ENCODE results near the gene NMS. TPM values are rescaled to one million over a fixed set of nuclear protein-coding genes. Genes with fewer than 3 reads are reported as not detected.

NMS gene, protein sequence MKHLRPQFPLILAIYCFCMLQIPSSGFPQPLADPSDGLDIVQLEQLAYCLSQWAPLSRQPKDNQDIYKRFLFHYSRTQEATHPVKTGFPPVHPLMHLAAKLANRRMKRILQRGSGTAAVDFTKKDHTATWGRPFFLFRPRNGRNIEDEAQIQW
- total RNA-seq = not detected

DNA sequence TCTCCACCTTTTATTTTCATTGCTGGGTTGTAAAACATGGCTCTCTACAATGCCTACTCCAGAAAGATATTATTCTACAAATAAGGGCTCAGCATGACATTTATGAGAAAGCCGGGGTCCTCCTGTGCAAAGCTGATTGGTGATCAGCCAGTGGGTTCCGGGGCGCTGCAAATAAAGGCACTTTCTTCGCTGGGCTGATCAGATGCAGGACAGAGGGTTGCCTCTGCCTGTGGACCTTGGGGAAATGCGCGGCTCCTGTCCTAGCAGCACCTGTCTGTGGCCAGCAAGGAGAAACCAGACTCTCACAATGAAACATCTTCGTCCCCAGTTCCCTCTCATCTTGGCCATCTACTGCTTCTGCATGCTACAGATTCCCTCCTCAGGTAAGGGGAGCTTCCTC lies at the start of gene NMS:
Gene NMS (plus strand): TSS at position 301 of the 400 bp plus-strand sequence. CDS start 7 bp downstream, at position 308.
- no peaks in the 10 kb centered on the region for H3K36me3 Mint-ChIP-seq (ENCODE audit: low read depth)
- no peak within 1 kb of the TSS for H3K4me3 Mint-ChIP-seq
- no peaks in the 10 kb centered on the region for H3K9me3 Mint-ChIP-seq
- peaks cover 10% of the 10 kb centered on the region for H3K27me3 Mint-ChIP-seq
- H3K4me1 Mint-ChIP-seq = no peaks in the 10 kb centered on the region
- no peak for DNase-seq
- ChIA-PET POLR2A (no interaction called here), CTCF (interaction anchor here (0.6 to 1.5 kb wide), 2 partner anchors 88 to 170 kb away, joined by 3 to 4 read pairs; no protein-coding TSS in a partner anchor)
- no peak within 1 kb of the TSS for H3K27ac Mint-ChIP-seq

DNA sequence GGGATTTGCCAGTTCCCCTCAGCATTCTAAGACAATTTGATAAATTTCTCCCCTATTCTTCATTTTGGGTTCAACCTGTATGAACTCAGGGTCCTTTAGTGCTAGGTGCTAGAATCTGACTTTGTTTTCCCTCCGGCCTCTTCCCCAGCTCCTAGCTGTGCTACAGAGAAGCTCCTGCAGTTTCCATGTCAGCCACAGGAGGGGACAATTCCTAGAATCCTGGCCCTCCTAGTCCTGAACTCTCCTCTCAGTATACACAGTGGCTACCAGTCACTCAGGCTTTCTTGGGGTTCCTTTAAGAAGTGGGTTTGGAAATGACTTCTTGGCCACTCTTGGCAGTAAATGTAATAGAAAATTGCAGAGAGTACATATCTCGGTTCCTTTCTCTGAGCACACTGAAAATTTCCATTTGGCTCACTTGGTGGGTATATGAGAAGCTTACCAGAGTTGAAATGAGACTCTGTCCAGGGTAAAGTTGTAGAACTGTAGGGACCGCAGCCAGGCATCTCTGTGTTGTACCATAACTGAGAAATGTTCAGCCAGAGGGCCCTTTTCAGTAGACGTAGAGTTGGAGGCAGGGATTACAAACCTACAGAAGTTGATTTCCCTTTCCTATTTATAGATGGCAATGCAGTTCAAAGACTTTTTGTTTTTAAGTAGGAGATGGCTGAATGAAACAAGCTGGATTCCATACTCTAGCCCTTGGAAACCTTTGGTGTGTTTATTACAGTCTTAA lies 47.8 kb upstream of the NMS start:
- H3K4me1 Mint-ChIP-seq = peaks cover 9% of the 10 kb centered on the region

GRCh38 chr2:100423631-100424030 lies 46.7 kb upstream of the NMS start:
- Mint-ChIP-seq H3K4me1 (peaks cover 10% of the 10 kb centered on the region), H3K36me3 (ENCODE audit: low read depth) (no peaks in the 10 kb centered on the region), H3K9me3 (no peaks in the 10 kb centered on the region), H3K27ac (no peak overlapping the region), H3K27me3 (peaks cover 6% of the 10 kb centered on the region), H3K4me3 (no peak overlapping the region)
- ChIA-PET POLR2A (no interaction called here), CTCF (no interaction called here)
- DNase-seq = no peak

More for the DNA sequence above, 47.8 kb upstream of the NMS start:
- Mint-ChIP-seq H3K9me3 (no peaks in the 10 kb centered on the region), H3K4me3 (no peak overlapping the region), H3K27me3 (peaks cover 5% of the 10 kb centered on the region), H3K27ac (no peak overlapping the region), H3K36me3 (ENCODE audit: low read depth) (no peaks in the 10 kb centered on the region)
- ChIA-PET CTCF (no interaction called here), POLR2A (no interaction called here)
- DNase-seq = no peak

DNA sequence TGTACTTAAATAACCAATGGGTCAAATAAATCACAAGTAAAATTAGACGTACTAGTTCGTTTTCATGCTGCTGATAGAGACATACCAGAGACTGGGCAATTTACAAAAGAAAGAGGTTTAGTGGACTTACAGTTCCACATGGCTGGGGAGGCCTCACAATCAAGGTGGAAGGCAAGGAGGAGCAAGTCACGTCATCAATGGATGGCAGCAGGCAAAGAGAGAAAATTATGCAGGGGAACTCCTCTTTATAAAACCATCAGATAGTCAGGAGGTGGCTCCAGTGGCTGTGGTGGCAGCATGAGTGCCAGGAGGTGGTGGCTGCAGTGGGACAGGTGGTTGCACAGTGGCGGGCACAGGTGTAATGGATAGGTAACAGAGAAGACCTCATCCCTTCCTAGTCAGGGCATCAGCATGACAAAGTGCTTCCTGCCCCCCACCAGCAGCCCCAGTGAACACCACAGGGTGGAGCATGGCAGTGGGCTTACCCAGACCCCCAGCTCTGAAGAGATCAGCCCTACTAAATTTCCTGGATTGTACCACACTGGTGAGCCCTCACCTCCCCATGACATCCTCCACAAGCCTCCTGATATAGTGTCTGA lies 45.9 kb upstream of the NMS start:
- Mint-ChIP-seq H3K27me3 (peaks cover 13% of the 10 kb centered on the region), H3K9me3 (no peaks in the 10 kb centered on the region), H3K4me1 (peaks cover 9% of the 10 kb centered on the region), H3K27ac (no peak overlapping the region), H3K36me3 (ENCODE audit: low read depth) (no peaks in the 10 kb centered on the region), H3K4me3 (no peak overlapping the region)
- ChIA-PET POLR2A (no interaction called here), CTCF (no interaction called here)
- DNase-seq = no peak

GRCh38 chr2:100425107-100425506 lies 45.2 kb upstream of the NMS start:
- Mint-ChIP-seq H3K9me3 (no peaks in the 10 kb centered on the region), H3K27ac (no peak overlapping the region), H3K4me1 (peaks cover 9% of the 10 kb centered on the region), H3K27me3 (peaks cover 19% of the 10 kb centered on the region), H3K4me3 (no peak overlapping the region), H3K36me3 (ENCODE audit: low read depth) (no peaks in the 10 kb centered on the region)
- DNase-seq = no peak
- CTCF ChIA-PET = no interaction called here
- POLR2A ChIA-PET = no interaction called here

- no peak for DNase-seq
- CTCF ChIA-PET = no interaction called here
- Mint-ChIP-seq H3K36me3 (ENCODE audit: low read depth) (no peaks in the 10 kb centered on the region), H3K9me3 (peaks cover 5% of the 10 kb centered on the region), H3K27me3 (peaks cover 24% of the 10 kb centered on the region), H3K27ac (no peak overlapping the region), H3K4me1 (peaks cover 9% of the 10 kb centered on the region), H3K4me3 (no peak overlapping the region)
- POLR2A ChIA-PET = no interaction called here
These were observed 44.5 kb upstream of the NMS start for GRCh38 chr2:100425573-100426383.

DNA sequence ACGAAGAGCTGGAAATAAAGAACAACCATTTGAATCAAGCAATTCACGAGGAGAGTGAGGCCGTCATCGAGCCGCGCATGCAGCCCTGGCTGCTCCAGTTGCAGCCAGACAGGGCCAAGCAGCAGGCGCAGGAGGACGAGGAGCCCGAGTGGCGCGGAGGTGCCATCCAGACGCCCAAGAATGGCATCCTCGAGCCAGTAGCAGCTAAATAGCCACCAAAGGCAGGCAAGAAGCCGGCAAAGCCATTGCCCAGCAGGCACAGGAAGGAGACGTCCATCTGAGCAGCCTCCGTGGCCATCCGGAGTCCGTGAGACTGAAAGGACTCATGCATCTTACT lies 43.9 kb upstream of the NMS start:
- Mint-ChIP-seq H3K9me3 (peaks cover 5% of the 10 kb centered on the region), H3K27me3 (peaks cover 28% of the 10 kb centered on the region), H3K4me3 (no peak overlapping the region), H3K36me3 (ENCODE audit: low read depth) (no peaks in the 10 kb centered on the region), H3K4me1 (peaks cover 9% of the 10 kb centered on the region), H3K27ac (no peak overlapping the region)
- no peak for DNase-seq
- POLR2A ChIA-PET = no interaction called here
- CTCF ChIA-PET = no interaction called here

- Mint-ChIP-seq H3K36me3 (ENCODE audit: low read depth) (no peaks in the 10 kb centered on the region), H3K9me3 (peaks cover 5% of the 10 kb centered on the region), H3K27me3 (peaks cover 28% of the 10 kb centered on the region), H3K4me3 (no peak overlapping the region), H3K27ac (no peak overlapping the region), H3K4me1 (peaks cover 9% of the 10 kb centered on the region)
- CTCF ChIA-PET = no interaction called here
- DNase-seq = no peak
- POLR2A ChIA-PET = interaction anchor here (0.7 kb wide), 1 partner anchor 38 kb away, joined by 3 read pairs; no protein-coding TSS in a partner anchor
These were observed 43.2 kb upstream of the NMS start for GRCh38 chr2:100427111-100427510.

- ChIA-PET POLR2A (interaction anchor here (0.7 kb wide), 1 partner anchor 38 kb away, joined by 3 read pairs; no protein-coding TSS in a partner anchor), CTCF (interaction anchor here (0.7 kb wide), 1 partner anchor 485 kb away, joined by 5 read pairs; no protein-coding TSS in a partner anchor)
- DNase-seq = peak; percentile 76
- no peak overlapping the region for H3K27ac Mint-ChIP-seq
- peaks cover 28% of the 10 kb centered on the region for H3K27me3 Mint-ChIP-seq
- H3K9me3 Mint-ChIP-seq = peaks cover 5% of the 10 kb centered on the region
- H3K4me3 Mint-ChIP-seq = no peak overlapping the region
- peaks cover 9% of the 10 kb centered on the region for H3K4me1 Mint-ChIP-seq
- no peaks in the 10 kb centered on the region for H3K36me3 Mint-ChIP-seq (ENCODE audit: low read depth)
These were observed 42.5 kb upstream of the NMS start for GRCh38 chr2:100427627-100428258.

- Mint-ChIP-seq H3K27me3 (peaks cover 30% of the 10 kb centered on the region), H3K4me3 (no peak overlapping the region), H3K4me1 (peaks cover 9% of the 10 kb centered on the region), H3K36me3 (ENCODE audit: low read depth) (no peaks in the 10 kb centered on the region), H3K27ac (no peak overlapping the region), H3K9me3 (peaks cover 5% of the 10 kb centered on the region)
- DNase-seq = no peak
- ChIA-PET POLR2A (interaction anchor here (0.6 kb wide), 1 partner anchor 158 kb away, joined by 3 read pairs; no protein-coding TSS in a partner anchor), CTCF (no interaction called here)
These were observed 40.6 kb upstream of the NMS start for GRCh38 chr2:100429726-100430125.

DNA sequence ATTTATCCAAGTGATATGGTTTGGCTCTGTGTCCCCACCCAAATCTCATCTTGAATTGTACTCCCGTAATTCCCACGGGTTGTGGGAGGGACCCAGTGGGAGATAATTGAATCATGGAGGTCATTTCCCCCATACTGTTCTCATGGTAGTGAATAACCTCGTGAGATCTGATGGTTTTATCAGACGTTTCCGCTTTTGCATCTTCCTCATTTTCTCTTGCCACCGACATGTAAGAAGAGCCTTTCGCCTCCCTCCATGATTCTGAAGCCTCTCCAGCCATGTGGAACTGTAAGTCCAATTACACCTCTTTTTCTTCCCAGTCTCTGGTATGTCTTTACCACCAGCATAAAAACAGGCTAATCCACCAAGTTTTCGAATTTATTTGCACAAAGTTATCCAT lies 32.5 kb upstream of the NMS start:
- Mint-ChIP-seq H3K27me3 (peaks cover 19% of the 10 kb centered on the region), H3K36me3 (ENCODE audit: low read depth) (no peaks in the 10 kb centered on the region), H3K9me3 (no peaks in the 10 kb centered on the region), H3K4me1 (no peaks in the 10 kb centered on the region), H3K4me3 (no peak overlapping the region), H3K27ac (no peak overlapping the region)
- ChIA-PET POLR2A (no interaction called here), CTCF (no interaction called here)
- no peak for DNase-seq

DNA sequence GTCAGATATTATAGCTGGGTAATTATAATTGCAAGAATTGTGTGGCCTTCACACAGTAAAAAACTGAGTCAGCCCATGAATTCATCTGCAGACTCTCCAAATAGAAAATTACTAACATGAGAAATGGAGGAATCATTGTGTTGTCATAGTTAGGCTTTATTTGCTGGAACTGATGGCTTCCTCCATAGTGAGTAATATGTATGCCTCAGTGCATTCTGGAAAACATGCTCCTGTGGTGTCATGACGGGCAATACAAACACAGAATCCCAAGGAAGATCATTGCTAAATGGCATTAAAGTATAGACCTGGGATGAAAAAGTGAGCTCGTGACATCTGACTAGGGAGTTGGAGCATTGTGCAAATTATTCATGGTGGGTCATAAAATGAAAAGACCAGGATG lies 23.6 kb upstream of the NMS start:
- no peak overlapping the region for H3K27ac Mint-ChIP-seq
- H3K4me3 Mint-ChIP-seq = no peak overlapping the region
- H3K4me1 Mint-ChIP-seq = no peaks in the 10 kb centered on the region
- ChIA-PET POLR2A (no interaction called here), CTCF (no interaction called here)
- peaks cover 4% of the 10 kb centered on the region for H3K9me3 Mint-ChIP-seq
- H3K27me3 Mint-ChIP-seq = peaks cover 2% of the 10 kb centered on the region
- DNase-seq = no peak
- no peaks in the 10 kb centered on the region for H3K36me3 Mint-ChIP-seq (ENCODE audit: low read depth)

DNA sequence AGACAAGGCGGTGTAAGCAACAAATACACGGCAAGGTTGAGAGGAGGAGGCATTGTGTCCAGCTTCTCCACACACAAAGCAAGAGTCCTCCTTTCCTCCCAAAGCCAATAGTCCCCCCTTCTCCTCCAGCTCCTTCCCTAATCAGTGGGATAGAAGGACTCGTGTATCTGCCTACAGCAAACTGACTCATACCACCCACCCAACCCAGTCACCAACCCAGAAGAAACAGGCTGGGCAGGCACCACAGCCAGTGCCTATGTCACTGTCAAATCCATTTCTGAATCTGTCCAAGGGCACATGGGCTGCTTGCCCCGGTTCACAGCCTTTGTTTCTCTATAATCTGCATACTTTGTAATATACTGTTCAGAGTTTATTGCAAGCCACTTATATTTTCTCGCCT lies 19.2 kb upstream of the NMS start:
- H3K36me3 Mint-ChIP-seq (ENCODE audit: low read depth) = no peaks in the 10 kb centered on the region
- H3K4me1 Mint-ChIP-seq = no peaks in the 10 kb centered on the region
- ChIA-PET POLR2A (no interaction called here), CTCF (no interaction called here)
- peaks cover 4% of the 10 kb centered on the region for H3K9me3 Mint-ChIP-seq
- H3K27ac Mint-ChIP-seq = no peak overlapping the region
- H3K27me3 Mint-ChIP-seq = peaks cover 7% of the 10 kb centered on the region
- no peak overlapping the region for H3K4me3 Mint-ChIP-seq
- DNase-seq = no peak

Measured in activated CD4-positive, alpha-beta T cell treated with anti-CD3 and anti-CD28 coated beads, Interleukin-2, amount 10 ng/mL, durations not matched to agents 7 days and 5 days (primary cell).